Gastroesophageal sphincter (tissue), 4 donors: ENCODE data around the gene RAB27B. TPM values are rescaled to one million over a fixed set of nuclear protein-coding genes. Genes with fewer than 3 reads are reported as not detected.
"Not testable (repeated sequence)": the region's sequence is repeated elsewhere in the genome, so short reads cannot be mapped to it uniquely, and the experiment has no call there.

Source experiments
- ATAC-seq: fragments of 150-250 bp; one replicate; pipeline ENCODE4 v1.9.1; 2016; ENCODE audit warnings: mild to moderate bottlenecking, moderate library complexity
- H3K27ac ChIP-seq, 4 donors: fragments of 200-600 bp; sonication (generic) in 3 of 4; 1 replicate in 3 of 4; 2 replicates in 1 of 4; pipeline ENCODE4 v1.5.1; 2016 to 2019
- H3K27me3 ChIP-seq: fragments of 200-600 bp; sonication (generic); one replicate; pipeline ENCODE4 v1.5.1; 2019
- H3K36me3 ChIP-seq, 2 donors: fragments of 200-600 bp; sonication (generic); one replicate each; pipeline ENCODE4 v1.5.1; 2019; ENCODE audit warnings: control low read depth in 1 of 2
- H3K4me1 ChIP-seq, 3 donors: fragments of 200-600 bp; sonication (generic); 1 replicate in 2 of 3; 2 replicates in 1 of 3; pipeline ENCODE4 v1.5.1; 2016 to 2019; ENCODE audit warnings: control low read depth in 2 of 3
- H3K4me3 ChIP-seq, 2 donors: fragments of 200-600 bp; sonication (generic); one replicate each; pipeline ENCODE4 v1.5.1; 2019; ENCODE audit warnings: mild to moderate bottlenecking in 1 of 2, moderate library complexity in 1 of 2
- H3K9me3 ChIP-seq, 3 donors: fragments of 200-600 bp; sonication (generic); one replicate each; pipeline ENCODE4 v1.5.1; 2017 to 2019; ENCODE audit warnings: control low read depth in 2 of 3
- EP300 ChIP-seq: sonication (generic); formaldehyde crosslinking; IDR thresholded peaks from one replicate; pipeline ENCODE4 v1.6.1; 2017; ENCODE audit warnings: antibody characterized with exemption, mild to moderate bottlenecking
- POLR2A ChIP-seq, 2 donors: fragments of 450-650 bp; IDR thresholded peaks; one replicate each; pipeline ENCODE4 v1.6.1; 2017; ENCODE audit warnings: antibody characterized with exemption in 2 of 2, mild to moderate bottlenecking in 2 of 2, moderate library complexity in 1 of 2
- POLR2AphosphoS5 ChIP-seq: sonication (generic); formaldehyde crosslinking; IDR thresholded peaks from one replicate; pipeline ENCODE4 v1.6.1; 2017; ENCODE audit warnings: antibody characterized with exemption
- WGBS, 2 donors: methylation state at CpG; one replicate each; pipeline ENCODE4 v1.1.5; 2018; ENCODE audit warnings: low coverage in 1 of 2; 5-methylcytosine and 5-hydroxymethylcytosine counted together
- total RNA-seq, 4 donors: library from RNA; depleted of rRNA; stranded (reverse); fragments of >200 nt; gene quantifications; one replicate each; pipeline ENCODE4 v1.1.0, GENCODE V29; 2016
- TF ChIP-seq, protein P1 (sequence below), 4 experiments: fragments of 200-600 bp in 2 of 4; fragments of 450-650 bp in 2 of 4; sonication (generic) in 1 of 4; IDR thresholded peaks; one replicate each; pipeline ENCODE4 v1.5.1; 2017 to 2019; ENCODE audit warnings: antibody characterized with exemption in 4 of 4, mild to moderate bottlenecking in 2 of 4, moderate library complexity in 2 of 4

The RAB27B gene
- total RNA-seq, 4 donors from 2014 or later: 0.31 to 3.0 (median 0.69) TPM

DNA sequence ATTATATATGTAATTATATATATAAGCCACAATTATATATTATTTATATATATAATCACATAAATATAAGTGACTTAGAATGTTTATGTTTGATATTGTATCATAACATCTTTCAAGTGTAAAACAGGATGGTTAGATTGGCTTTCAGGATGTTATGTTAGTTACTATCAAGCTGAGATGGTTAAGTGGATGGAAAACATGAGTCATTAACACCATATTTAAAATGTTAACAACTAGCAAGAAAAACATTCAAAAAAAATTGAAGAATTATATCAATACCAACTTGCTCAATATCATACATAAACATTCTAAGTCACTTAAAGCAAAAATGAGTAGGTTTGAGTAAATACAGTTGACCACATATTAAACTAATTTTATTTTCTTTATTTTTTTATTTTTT lies 21.8 kb upstream of the RAB27B start:
- Histone ChIP-seq H3K4me3 (no peak overlapping the region), H3K4me1 (no peaks in the 10 kb centered on the region), H3K9me3 (no peaks in the 10 kb centered on the region), H3K36me3 (no peaks in the 10 kb centered on the region), H3K27ac (no peak overlapping the region), H3K27me3 (no peaks in the 10 kb centered on the region)
- ATAC-seq: no peak
- TF ChIP-seq POLR2A (IDR thresholded peaks at IDR 0.05) (no peak), POLR2AphosphoS5 (no peak)

DNA sequence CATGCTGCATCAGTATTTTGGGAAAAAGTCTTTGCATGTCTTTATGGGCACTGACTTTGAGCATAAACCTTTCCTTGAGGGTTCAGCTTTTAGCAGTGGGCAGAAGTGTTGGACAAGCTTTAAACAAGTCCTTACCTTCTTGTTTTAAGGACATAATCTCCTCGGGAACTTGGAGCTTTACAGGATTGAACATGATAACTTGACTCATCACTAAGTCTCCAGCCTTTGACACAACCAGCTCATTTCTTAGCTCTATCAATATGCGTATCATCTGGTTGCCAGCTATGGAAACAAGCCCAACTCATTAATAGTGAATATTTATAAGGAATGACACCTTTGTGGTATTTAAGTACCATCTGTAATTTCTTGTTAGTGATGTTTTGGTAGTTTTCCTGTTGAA lies 21.0 kb upstream of the RAB27B start:
- TF ChIP-seq, protein P1, sequence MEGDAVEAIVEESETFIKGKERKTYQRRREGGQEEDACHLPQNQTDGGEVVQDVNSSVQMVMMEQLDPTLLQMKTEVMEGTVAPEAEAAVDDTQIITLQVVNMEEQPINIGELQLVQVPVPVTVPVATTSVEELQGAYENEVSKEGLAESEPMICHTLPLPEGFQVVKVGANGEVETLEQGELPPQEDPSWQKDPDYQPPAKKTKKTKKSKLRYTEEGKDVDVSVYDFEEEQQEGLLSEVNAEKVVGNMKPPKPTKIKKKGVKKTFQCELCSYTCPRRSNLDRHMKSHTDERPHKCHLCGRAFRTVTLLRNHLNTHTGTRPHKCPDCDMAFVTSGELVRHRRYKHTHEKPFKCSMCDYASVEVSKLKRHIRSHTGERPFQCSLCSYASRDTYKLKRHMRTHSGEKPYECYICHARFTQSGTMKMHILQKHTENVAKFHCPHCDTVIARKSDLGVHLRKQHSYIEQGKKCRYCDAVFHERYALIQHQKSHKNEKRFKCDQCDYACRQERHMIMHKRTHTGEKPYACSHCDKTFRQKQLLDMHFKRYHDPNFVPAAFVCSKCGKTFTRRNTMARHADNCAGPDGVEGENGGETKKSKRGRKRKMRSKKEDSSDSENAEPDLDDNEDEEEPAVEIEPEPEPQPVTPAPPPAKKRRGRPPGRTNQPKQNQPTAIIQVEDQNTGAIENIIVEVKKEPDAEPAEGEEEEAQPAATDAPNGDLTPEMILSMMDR (IDR thresholded peaks at IDR 0.05): no peak
- TF ChIP-seq EP300 (no peak), POLR2AphosphoS5 (no peak), POLR2A (IDR thresholded peaks at IDR 0.05) (no peak)

DNA sequence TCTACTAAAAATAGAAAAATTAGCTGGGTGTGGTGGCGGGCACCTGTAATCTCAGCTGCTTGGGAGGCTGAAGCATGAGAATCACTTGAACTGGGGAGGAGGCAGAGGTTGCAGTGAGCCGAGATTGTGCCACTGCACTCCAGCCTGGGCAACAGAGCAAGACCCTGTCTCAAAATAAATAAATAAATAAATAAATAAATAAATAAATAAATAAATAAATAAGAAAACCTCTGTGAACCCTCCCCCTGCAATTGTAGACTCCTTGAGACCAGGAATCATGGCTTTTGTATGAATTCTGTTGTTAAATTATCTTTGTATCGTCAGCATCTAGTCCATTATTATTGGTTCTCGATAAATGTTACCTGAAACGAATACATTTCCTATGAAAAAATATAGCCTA lies 17.6 kb upstream of the RAB27B start:
- H3K4me1 ChIP-seq, H3K36me3 ChIP-seq, H3K9me3 ChIP-seq, H3K27me3 ChIP-seq, H3K27ac ChIP-seq, H3K4me3 ChIP-seq, ATAC-seq: not testable (repeated sequence)
- 94 to 96% methylated on average over 5 of the region's 5 CpGs for WGBS, 2 donors

More for the DNA sequence above, 21.0 kb upstream of the RAB27B start:
- Histone ChIP-seq H3K4me3 (no peak overlapping the region), H3K4me1 (no peaks in the 10 kb centered on the region), H3K9me3 (no peaks in the 10 kb centered on the region), H3K36me3 (no peaks in the 10 kb centered on the region), H3K27me3 (no peaks in the 10 kb centered on the region), H3K27ac (no peak overlapping the region)
- no peak for ATAC-seq
- WGBS, 2 donors: 74 to 83% methylated on average over 1 to 2 of the region's 2 CpGs

DNA sequence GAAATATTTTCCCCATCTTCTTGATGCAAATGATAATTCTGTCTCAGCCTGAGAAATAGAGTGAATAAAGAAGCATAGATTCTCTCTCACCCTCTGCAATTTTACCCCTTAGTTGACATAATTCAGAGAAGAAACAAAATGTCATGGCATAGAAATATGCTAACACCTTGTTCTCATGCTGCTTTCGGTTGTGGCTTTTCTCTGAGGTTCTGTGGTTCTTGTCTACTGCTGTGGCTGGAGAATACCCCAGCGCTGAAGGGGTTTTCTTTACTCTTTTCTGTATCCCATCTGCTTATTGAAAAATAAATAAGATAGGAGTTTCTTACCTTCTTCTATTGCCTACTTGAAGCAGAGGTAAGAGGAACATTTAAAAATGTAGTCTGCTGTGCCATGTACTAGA lies 15.4 kb upstream of the RAB27B start:
- H3K9me3 ChIP-seq: no peaks in the 10 kb centered on the region
- no peaks in the 10 kb centered on the region for H3K36me3 ChIP-seq
- H3K27ac ChIP-seq: no peak overlapping the region
- ATAC-seq: no peak
- H3K27me3 ChIP-seq: no peaks in the 10 kb centered on the region
- WGBS, 2 donors: 86 to 96% methylated on average over 2 of the region's 2 CpGs
- TF ChIP-seq EP300 (no peak), POLR2AphosphoS5 (no peak), POLR2A (IDR thresholded peaks at IDR 0.05) (no peak)
- TF ChIP-seq, protein P1 (IDR thresholded peaks at IDR 0.05): no peak
- no peaks in the 10 kb centered on the region for H3K4me1 ChIP-seq
- H3K4me3 ChIP-seq: no peak overlapping the region

DNA sequence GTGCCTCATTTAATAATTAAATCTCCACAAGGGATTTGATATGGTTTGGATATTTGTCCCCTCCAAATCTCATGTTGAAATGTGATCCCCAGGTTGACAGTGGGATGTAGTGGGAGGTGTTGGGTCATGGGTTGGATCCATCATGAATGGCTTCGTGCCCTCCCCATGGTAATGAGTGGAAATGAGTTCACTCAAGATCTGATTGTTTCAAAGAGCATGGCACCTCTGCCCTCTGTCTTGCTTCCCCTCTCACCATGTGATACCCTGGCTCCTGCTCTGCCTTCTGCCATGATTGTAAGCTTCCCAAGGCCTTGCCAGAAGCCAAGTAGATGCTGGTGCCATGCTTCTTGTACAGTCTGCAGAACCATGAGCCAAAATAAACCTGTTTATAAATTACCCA lies 15.0 kb upstream of the RAB27B start:
- TF ChIP-seq, protein P1 (IDR thresholded peaks at IDR 0.05): no peak
- no peak for TF ChIP-seq EP300
- no peak for TF ChIP-seq POLR2AphosphoS5
- no peaks in the 10 kb centered on the region for H3K36me3 ChIP-seq
- no peaks in the 10 kb centered on the region for H3K27me3 ChIP-seq
- H3K4me1 ChIP-seq: no peaks in the 10 kb centered on the region
- no peak overlapping the region for H3K27ac ChIP-seq
- H3K4me3 ChIP-seq: no peak overlapping the region
- no peak for ATAC-seq
- WGBS, 2 donors: 100% methylated on average over 1 of the region's 1 CpG
- H3K9me3 ChIP-seq: no peaks in the 10 kb centered on the region

DNA sequence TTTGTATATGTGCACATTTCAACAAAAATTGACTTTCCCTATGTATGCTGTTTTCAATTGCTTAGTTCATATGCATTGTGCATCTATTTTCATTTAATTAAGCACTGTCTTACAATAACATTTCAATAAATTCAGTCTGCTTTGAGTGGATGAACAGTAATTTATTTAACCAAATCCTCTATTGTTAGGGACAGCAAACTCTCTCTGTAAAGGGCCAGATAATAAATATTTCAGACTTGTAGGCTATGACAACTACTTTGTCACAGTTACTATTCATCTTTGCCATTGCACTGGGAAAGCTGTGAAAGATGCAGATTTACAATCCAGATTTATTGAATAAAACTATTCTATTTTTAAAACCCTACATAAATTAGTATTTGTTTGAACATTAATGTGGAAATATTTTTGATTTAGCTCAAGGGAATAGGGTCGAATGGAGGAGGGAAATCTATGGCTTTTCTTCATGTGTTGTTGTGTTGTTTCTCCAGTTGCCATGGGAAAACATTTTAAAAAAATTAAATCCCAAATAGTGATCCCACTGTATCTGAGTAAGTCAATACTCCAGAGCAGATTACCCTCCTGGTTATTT lies 14.2 kb upstream of the RAB27B start:
- no peaks in the 10 kb centered on the region for H3K9me3 ChIP-seq
- no peaks in the 10 kb centered on the region for H3K4me1 ChIP-seq
- H3K36me3 ChIP-seq: no peaks in the 10 kb centered on the region
- 11 to 25% methylated on average over 1 of the region's 1 CpG for whole genome bisulfite sequencing, 2 donors
- no peaks in the 10 kb centered on the region for H3K27me3 ChIP-seq
- no peak for ATAC-seq
- TF ChIP-seq POLR2A (IDR thresholded peaks at IDR 0.05): no peak
- no peak for TF ChIP-seq POLR2AphosphoS5
- TF ChIP-seq, protein P1 (IDR thresholded peaks at IDR 0.05): no peak
- TF ChIP-seq EP300: no peak
- no peak overlapping the region for H3K4me3 ChIP-seq
- H3K27ac ChIP-seq: no peak overlapping the region
